Thoracic aorta (tissue), 2 donors: ENCODE measurements around the gene CHN2. TPM values are rescaled to one million over a fixed set of nuclear protein-coding genes. Genes with fewer than 3 reads are reported as not detected.

Experiments used
- ATAC-seq: fragments of 150-250 bp; one replicate; pipeline ENCODE4 v1.8.0; 2017; ENCODE audit warnings: low read depth; ENCODE audit not compliant: insufficient number of reproducible peaks, low FRiP score
- DNase-seq: peaks from one replicate; pipeline ENCODE4 v3.0.0-alpha.2; 2020; ENCODE audit warnings: low spot score
- H3K27ac ChIP-seq, 2 donors: fragments of 200-600 bp; sonication (generic); 1 replicate in 1 of 2; 2 replicates in 1 of 2; pipeline ENCODE4 v1.5.1; 2016; ENCODE audit warnings: mild to moderate bottlenecking in 2 of 2, moderate library complexity in 2 of 2
- H3K27me3 ChIP-seq: fragments of 200-600 bp; sonication (generic); replicated peaks from 2 replicates; pipeline ENCODE4 v1.6.0; 2016; ENCODE audit warnings: mild to moderate bottlenecking; ENCODE audit not compliant: insufficient read depth
- H3K36me3 ChIP-seq: fragments of 200-600 bp; sonication (generic); one replicate; pipeline ENCODE4 v1.5.1; 2016
- H3K4me1 ChIP-seq, 2 donors: fragments of 200-600 bp; sonication (generic); 1 replicate in 1 of 2; 2 replicates in 1 of 2; pipeline versions ENCODE4 v1.5.1 to v1.6.0; 2016; ENCODE audit warnings: low read depth in 2 of 2, mild to moderate bottlenecking in 1 of 2; ENCODE audit not compliant: control insufficient read depth in 1 of 2
- H3K4me3 ChIP-seq: fragments of 200-600 bp; sonication (generic); 2 replicates; pipeline ENCODE4 v1.5.1; 2016; ENCODE audit warnings: mild to moderate bottlenecking
- H3K9me3 ChIP-seq: fragments of 200-600 bp; sonication (generic); 2 replicates; pipeline ENCODE4 v1.5.1; 2016
- total RNA-seq, 2 donors: library from RNA; depleted of rRNA; stranded (reverse); fragments of >200 nt; gene quantifications; one replicate each; pipeline versions ENCODE4 v1.1.0 to v1.2.3, GENCODE V29; 2016
- TF ChIP-seq, protein P1 (sequence below): fragments of 200-600 bp; sonication (generic); IDR thresholded peaks from one replicate; pipeline ENCODE4 v1.5.1; 2019; ENCODE audit warnings: antibody characterized with exemption

CHN2 gene
- total RNA-seq, 2 donors from 2014 or later = 22.6 to 44.7 TPM

DNA sequence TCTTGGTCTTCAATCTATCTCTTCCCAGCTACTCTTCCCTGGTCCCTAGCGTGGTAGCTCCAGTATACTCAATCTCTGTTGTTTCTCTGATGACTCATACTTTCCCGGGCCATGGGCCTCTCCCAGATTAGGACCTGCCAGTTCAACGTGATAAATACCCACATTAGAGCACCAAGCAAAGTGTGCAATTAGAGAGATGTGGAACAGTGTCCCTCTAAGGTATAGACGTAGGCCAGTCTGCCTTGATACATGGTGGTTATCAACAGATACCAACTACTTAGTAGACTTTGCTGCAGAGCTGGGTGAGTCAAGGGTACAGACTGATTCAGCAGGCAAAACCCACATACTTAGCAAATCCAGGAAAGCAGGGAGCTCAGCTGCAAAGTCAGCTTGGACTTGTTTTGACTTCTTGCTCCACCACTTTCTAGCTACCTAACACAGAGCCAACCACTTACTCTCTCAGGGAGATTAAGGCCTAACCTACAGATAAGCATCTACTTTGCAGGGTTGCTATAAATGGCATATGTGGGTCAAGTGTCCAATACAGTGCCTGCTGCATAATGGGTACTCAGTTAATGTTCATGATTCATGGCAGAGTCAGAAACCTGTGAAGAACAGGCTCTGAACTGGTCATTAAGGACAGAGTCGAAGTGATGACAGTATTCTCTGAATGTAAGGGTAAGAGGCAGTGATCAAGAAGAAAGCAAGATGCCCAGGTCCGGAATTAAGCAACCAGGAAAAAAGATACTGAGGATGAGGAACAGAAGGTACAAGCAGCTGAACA lies 176.1 kb downstream of the CHN2 start:
- DNase-seq (no peak), ATAC-seq (no peak)
- Histone ChIP-seq H3K4me1 (peaks cover 0 to 9% of the 10 kb centered on the region in 2 donors), H3K9me3 (no peaks in the 10 kb centered on the region), H3K4me3 (no peak overlapping the region), H3K27ac (peak overlapping the region in 1 of 2 donors; percentile 47), H3K36me3 (no peaks in the 10 kb centered on the region), H3K27me3 (no peaks in the 10 kb centered on the region)
- TF ChIP-seq, protein P1, sequence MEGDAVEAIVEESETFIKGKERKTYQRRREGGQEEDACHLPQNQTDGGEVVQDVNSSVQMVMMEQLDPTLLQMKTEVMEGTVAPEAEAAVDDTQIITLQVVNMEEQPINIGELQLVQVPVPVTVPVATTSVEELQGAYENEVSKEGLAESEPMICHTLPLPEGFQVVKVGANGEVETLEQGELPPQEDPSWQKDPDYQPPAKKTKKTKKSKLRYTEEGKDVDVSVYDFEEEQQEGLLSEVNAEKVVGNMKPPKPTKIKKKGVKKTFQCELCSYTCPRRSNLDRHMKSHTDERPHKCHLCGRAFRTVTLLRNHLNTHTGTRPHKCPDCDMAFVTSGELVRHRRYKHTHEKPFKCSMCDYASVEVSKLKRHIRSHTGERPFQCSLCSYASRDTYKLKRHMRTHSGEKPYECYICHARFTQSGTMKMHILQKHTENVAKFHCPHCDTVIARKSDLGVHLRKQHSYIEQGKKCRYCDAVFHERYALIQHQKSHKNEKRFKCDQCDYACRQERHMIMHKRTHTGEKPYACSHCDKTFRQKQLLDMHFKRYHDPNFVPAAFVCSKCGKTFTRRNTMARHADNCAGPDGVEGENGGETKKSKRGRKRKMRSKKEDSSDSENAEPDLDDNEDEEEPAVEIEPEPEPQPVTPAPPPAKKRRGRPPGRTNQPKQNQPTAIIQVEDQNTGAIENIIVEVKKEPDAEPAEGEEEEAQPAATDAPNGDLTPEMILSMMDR = no peak

DNA sequence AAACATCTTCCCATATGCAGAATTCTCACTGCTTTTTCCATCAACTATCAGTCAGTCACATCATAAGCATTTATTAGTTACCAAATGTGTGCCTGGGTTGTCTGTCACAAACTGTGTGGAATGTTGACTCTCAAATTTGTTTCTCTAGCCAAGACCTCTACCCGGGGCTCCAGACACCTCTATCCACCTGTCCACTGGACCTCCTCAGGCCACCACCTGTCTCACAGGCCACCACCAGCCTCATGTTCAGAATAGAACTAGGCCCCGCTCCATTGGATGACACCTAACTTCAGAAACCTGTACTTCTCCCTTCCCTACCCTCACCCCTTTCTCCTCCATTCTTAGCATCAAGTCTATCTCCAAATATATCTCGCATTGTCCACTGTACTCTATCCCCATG lies 176.9 kb downstream of the CHN2 start:
- H3K4me1 ChIP-seq = peaks cover 0 to 9% of the 10 kb centered on the region in 2 donors
- no peak for ATAC-seq

DNA sequence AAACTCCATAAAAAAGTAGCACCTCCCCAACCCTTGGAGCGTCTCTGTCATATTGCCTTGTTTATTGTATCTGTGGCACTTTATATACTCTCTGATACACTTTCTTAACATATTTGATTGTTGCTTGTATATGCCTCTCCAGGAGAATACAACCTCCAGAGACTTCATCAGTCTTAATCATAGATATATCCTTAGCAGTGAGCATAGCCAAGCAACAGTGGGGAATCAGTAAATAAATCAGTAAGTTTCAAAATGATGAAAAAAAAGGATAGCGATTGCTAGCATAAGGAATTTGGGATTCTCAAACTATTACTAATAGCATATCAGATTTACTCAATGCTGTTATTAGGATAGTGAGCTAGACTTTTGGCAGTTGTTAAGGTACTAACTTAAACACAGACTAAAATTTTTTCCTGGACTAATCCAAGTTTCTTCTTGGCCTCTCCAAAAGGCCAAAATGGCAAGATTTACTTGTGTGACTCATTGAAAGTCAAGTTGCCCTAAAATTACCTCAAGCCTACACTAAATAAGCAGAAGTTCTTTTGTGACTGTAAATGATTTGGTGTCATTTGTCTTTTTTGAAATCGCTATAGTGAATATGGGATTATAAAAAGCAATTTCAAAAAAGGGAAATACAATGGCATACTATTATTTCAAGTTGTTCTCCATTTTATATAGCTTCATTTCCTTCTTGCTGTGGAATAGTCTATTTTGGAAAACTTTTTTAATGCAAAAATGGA lies 177.9 kb downstream of the CHN2 start:
- no peak for ATAC-seq
- Histone ChIP-seq H3K9me3 (no peaks in the 10 kb centered on the region), H3K36me3 (no peaks in the 10 kb centered on the region), H3K27me3 (no peaks in the 10 kb centered on the region), H3K4me1 (peaks cover 0 to 9% of the 10 kb centered on the region in 2 donors), H3K4me3 (no peak overlapping the region), H3K27ac (no peak overlapping the region)
- TF ChIP-seq, protein P1 = no peak
- no peak for DNase-seq

More for the DNA sequence above, 176.9 kb downstream of the CHN2 start:
- TF ChIP-seq, protein P1 = no peak
- Histone ChIP-seq H3K27me3 (no peaks in the 10 kb centered on the region), H3K27ac (no peak overlapping the region), H3K4me3 (no peak overlapping the region), H3K36me3 (no peaks in the 10 kb centered on the region), H3K9me3 (no peaks in the 10 kb centered on the region)
- no peak for DNase-seq

DNA sequence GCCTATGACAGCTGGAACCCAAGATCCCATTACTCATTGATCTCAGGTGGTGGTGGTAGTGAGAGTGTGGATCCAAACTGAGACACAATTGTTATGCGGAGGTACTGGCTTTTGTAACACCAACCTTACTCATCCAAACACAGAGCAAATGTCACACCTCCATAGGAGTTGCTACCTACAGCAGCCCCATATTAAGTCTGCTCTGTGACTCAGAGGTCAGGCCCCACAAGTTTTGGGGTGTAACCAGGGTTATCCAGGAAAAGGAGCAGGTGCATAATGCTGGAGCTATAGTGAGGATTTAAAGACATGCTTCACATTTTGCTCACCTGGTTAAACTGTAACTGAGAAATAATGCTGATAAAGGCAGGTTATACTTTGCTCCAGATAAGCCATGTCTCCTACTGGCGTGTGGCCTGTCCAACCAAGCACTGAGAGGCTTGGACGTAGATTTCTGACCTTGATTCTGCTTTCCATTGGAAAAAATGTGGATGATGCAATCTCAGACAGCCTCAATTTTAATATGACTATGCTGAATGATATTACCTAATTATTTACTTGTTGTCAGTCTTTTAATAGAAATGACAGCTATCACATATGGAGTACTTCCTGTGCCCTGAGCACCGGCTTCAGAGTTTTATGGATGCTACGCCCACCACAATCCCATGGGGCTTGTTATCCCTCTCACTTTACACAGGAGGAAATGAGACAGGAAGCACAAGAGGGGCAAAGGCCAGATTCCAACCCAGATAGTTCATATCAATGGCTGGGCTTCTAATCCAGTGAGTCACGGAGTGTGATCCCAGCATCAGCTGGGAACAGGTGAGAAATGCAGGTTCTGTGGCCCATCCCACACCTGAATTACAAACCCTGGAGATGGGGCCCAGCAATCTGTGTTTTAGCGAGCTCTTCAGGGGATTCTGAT lies 181.3 kb downstream of the CHN2 start:
- DNase-seq (no peak), ATAC-seq (no peak)
- TF ChIP-seq, protein P1 = no peak
- Histone ChIP-seq H3K27me3 (no peaks in the 10 kb centered on the region), H3K36me3 (no peaks in the 10 kb centered on the region), H3K4me3 (no peak overlapping the region), H3K27ac (no peak overlapping the region), H3K4me1 (peaks cover 0 to 2% of the 10 kb centered on the region in 2 donors), H3K9me3 (no peaks in the 10 kb centered on the region)
